Skeletal muscle tissue (tissue), 4 donors: ENCODE measurements around the gene CHAT. TPM values are rescaled to one million over a fixed set of nuclear protein-coding genes. Genes with fewer than 3 reads are reported as not detected.

Source experiments
- H3K27ac ChIP-seq: one replicate; pipeline ENCODE4 v1.7.0; 2013; ENCODE audit warnings: mild to moderate bottlenecking, low read depth, low read length, inconsistent platforms
- H3K27me3 ChIP-seq, 3 donors: one replicate each; pipeline ENCODE4 v1.7.0; 2013; ENCODE audit warnings: low read length in 3 of 3; ENCODE audit not compliant: control insufficient read depth in 3 of 3, insufficient read depth in 3 of 3
- H3K36me3 ChIP-seq, 3 donors: one replicate each; pipeline ENCODE4 v1.7.0; 2013; ENCODE audit warnings: low read length in 3 of 3; ENCODE audit not compliant: control insufficient read depth in 3 of 3, insufficient read depth in 3 of 3
- H3K4me1 ChIP-seq, 3 donors: one replicate each; pipeline ENCODE4 v1.7.0; 2013; ENCODE audit warnings: low read length in 3 of 3, mild to moderate bottlenecking in 3 of 3; ENCODE audit not compliant: control insufficient read depth in 3 of 3, insufficient read depth in 3 of 3
- H3K4me3 ChIP-seq, 3 donors: one replicate each; pipeline ENCODE4 v1.7.0; 2013; ENCODE audit warnings: low read length in 3 of 3
- H3K9ac ChIP-seq, 3 donors: one replicate each; pipeline ENCODE4 v1.7.0; 2013; ENCODE audit warnings: low read length in 3 of 3, mild to moderate bottlenecking in 3 of 3, moderate library complexity in 2 of 3, low read depth in 1 of 3
- H3K9me3 ChIP-seq, 3 donors: one replicate each; pipeline ENCODE4 v1.7.0; 2013; ENCODE audit warnings: low read length in 3 of 3; ENCODE audit not compliant: control insufficient read depth in 3 of 3
- total RNA-seq: library from RNA; depleted of rRNA; stranded (reverse); fragments of >200 nt; gene quantifications from one replicate; pipeline ENCODE4 v1.2.3, GENCODE V29; 2014
- donor health status: Osteomylitis.

CHAT gene
- total RNA-seq, 1 donor from 2014 or later = not detected

DNA sequence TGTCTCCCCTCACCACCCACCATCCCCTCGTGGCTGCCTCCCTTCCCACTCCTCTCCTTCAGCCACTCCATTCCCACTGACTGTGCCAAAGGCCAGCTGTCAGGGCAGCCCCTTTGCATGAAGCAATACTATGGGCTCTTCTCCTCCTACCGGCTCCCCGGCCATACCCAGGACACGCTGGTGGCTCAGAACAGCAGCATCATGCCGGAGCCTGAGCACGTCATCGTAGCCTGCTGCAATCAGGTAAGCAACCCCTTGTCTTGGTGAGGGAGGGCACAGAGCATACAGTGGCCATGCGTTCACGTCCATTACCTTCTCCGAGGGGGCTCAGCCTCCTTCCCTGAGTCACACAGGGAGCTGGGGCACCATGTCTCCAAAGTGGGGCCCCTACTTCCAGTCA is 11.6 kb downstream of the CHAT start:
- Histone ChIP-seq H3K9me3 (no peaks in the 10 kb centered on the region), H3K4me1 (no peaks in the 10 kb centered on the region), H3K4me3 (no peak overlapping the region), H3K27ac (no peak overlapping the region), H3K27me3 (peaks cover 0 to 17% (median 10%) of the 10 kb centered on the region in 3 donors), H3K9ac (no peak overlapping the region), H3K36me3 (no peaks in the 10 kb centered on the region)

DNA sequence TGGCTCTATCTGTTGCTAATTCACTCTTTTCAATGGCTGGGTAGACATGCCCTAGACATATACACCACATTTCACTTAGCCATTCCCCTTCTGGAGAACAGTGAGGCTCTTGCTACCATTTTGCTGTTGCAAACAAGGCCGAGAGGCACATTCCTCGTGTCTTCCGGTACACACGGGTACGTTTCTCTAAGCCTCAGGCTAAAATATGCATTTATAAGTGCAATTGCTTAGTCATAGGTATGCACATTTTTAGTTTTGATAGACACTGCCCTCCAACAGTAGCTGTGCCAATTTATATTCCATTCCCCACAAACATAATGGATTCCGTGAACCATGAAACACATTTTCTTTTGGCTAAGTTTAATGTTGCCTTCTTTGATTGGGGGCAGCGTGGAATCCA is 13.2 kb downstream of the CHAT start:
- Histone ChIP-seq H3K36me3 (no peaks in the 10 kb centered on the region), H3K27ac (no peak overlapping the region), H3K4me3 (no peak overlapping the region), H3K27me3 (peaks cover 0 to 9% (median 8%) of the 10 kb centered on the region in 3 donors), H3K9me3 (no peaks in the 10 kb centered on the region), H3K4me1 (no peaks in the 10 kb centered on the region), H3K9ac (no peak overlapping the region)

DNA sequence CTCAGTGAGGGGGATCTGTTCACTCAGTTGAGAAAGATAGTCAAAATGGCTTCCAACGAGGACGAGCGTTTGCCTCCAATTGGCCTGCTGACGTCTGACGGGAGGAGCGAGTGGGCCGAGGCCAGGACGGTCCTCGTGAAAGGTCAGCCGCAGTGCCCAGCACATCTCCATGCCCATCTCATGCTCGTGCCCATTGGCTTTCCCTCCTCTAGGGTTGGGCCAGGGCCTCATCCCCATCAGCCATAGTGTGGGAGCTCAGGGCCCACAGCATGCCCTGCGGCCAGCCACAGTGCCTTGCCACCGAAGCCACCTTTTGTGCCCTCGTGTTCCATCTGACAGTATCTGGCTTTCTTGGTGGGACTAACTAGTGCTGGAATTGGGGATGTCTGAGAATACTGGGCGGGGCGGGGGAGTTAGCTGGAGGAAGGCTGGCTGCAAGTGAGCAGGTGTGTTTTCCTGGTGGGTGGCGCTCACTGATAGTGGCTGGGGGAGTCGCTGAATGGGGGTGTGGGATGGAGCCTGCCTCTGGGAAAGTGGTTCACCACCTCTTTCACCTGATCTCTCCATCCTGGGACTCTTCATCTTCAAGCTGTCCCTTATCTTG is 13.9 kb downstream of the CHAT start:
- no peak overlapping the region for H3K27ac ChIP-seq
- no peak overlapping the region for H3K4me3 ChIP-seq
- no peaks in the 10 kb centered on the region for H3K36me3 ChIP-seq
- peaks cover 0 to 13% (median 6%) of the 10 kb centered on the region in 3 donors for H3K27me3 ChIP-seq
- no peaks in the 10 kb centered on the region for H3K4me1 ChIP-seq
- no peaks in the 10 kb centered on the region for H3K9me3 ChIP-seq
- no peak overlapping the region for H3K9ac ChIP-seq

DNA sequence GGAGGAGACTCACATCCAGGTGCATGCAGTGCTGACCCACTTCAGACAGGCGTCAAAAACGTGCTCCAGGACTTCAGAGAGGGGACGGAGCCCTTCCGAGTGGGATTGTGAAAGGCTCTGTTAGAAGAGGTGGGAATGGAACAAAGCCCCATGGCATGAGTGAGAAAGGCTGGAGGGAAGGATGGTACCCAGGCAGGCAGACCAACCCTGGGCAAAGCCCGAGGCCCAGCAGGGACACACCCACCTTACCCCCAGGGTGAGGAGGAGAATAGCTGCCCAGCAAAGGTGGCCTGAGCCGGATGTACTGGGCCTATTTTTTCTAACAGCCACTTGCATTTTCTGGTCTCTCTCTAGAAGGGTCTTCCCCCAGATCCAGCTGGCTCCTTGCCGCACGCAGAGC is 14.8 kb downstream of the CHAT start:
- no peak overlapping the region for H3K4me3 ChIP-seq
- no peaks in the 10 kb centered on the region for H3K4me1 ChIP-seq
- no peaks in the 10 kb centered on the region for H3K9me3 ChIP-seq
- peaks cover 0 to 17% (median 13%) of the 10 kb centered on the region in 3 donors for H3K27me3 ChIP-seq
- H3K27ac ChIP-seq = no peak overlapping the region
- H3K36me3 ChIP-seq = no peaks in the 10 kb centered on the region
- H3K9ac ChIP-seq = no peak overlapping the region

DNA sequence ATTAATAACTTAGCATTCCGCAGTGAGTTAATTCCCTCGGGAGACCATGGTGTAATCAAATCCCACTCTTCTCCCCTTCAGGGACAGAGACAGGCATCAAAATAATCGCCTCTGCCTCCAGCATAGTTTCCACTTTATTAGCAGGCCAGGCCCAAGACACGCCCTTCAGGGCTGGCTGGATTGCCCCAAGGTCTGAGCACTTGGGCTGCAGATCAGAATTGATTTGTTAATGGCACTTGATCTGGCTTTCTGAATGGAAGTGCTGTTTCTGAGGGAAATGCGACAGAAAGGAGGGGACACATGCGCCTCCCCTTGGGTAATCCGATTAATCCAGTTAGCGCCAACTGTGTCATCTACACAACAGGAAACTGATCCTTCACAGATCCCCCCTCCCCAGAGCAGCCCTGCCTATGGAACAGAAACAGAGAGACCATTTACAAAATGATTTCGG is 15.6 kb downstream of the CHAT start:
- Histone ChIP-seq H3K9me3 (no peaks in the 10 kb centered on the region), H3K4me3 (no peak overlapping the region), H3K27ac (no peak overlapping the region), H3K36me3 (no peaks in the 10 kb centered on the region), H3K9ac (no peak overlapping the region), H3K27me3 (peaks cover 0 to 20% (median 15%) of the 10 kb centered on the region in 3 donors), H3K4me1 (no peaks in the 10 kb centered on the region)

DNA sequence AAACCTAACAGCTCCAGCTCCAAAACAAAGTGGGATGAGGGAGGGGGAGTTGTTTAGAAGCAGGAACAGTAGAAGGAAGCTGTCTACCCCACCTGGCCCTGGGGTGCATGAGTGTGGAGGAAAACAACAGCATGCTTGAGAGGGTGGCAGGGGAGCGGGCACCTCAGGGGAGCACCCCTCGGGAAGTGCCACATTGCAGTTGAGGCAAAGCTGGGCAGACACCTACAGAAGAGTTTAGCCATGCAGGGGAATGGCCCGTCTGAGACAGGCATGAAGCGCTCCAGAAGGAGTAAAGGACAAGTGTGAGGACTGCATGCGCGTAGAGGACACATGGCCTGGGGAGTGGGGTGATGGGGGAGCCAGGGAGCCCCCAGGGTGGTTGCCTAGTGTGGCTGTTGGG is 18.1 kb downstream of the CHAT start:
- no peaks in the 10 kb centered on the region for H3K9me3 ChIP-seq
- H3K27me3 ChIP-seq = peaks cover 0 to 21% (median 10%) of the 10 kb centered on the region in 3 donors
- no peaks in the 10 kb centered on the region for H3K4me1 ChIP-seq
- H3K9ac ChIP-seq = no peak overlapping the region
- H3K36me3 ChIP-seq = no peaks in the 10 kb centered on the region
- H3K4me3 ChIP-seq = no peak overlapping the region
- no peak overlapping the region for H3K27ac ChIP-seq

DNA sequence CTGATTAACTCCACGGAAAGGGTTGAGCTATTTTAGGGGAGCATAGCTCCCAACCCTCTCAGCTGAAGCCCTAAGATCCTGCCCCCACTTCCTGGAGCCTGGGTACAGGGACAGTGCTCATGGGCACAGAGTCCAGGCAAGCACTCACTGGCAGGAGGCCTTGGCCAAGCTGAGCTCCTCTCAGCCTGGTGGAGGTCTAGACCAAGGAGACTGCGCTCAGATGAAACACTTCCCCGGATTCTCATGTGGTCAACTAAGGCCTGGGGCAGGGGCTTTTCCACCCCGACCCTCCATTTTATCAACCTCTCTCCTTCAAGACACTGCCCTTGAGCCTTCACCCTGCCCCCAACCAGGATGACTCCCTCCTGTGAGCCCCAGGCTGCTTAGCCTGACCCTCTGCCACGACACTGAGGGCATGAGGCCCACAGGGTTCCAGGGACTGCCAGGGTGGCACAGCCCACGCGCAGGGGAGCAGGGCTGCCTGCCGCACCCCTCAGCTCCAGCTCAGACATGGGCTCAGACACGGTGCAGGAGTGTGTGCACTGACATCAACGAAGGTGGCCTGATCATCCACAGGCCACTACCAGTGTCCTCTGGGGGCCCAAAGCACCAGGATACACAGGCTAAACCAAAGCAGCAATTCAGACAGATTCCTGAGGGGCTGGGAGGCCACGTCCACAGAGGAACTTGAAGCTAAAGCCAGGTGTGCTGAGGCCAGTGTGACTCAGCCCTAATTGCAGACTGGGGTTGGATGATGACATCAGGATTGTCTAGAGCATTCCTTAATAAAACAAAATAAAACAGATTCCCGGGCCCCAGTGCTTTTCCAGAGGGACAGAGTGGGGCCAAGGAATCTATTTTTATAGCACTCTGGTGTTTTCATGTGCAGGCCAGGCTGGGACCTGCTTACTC is 18.8 kb downstream of the CHAT start:
- Histone ChIP-seq H3K4me1 (no peaks in the 10 kb centered on the region), H3K9me3 (no peaks in the 10 kb centered on the region), H3K27ac (no peak overlapping the region), H3K4me3 (no peak overlapping the region), H3K9ac (no peak overlapping the region), H3K36me3 (no peaks in the 10 kb centered on the region), H3K27me3 (peaks cover 0 to 23% (median 10%) of the 10 kb centered on the region in 3 donors)

DNA sequence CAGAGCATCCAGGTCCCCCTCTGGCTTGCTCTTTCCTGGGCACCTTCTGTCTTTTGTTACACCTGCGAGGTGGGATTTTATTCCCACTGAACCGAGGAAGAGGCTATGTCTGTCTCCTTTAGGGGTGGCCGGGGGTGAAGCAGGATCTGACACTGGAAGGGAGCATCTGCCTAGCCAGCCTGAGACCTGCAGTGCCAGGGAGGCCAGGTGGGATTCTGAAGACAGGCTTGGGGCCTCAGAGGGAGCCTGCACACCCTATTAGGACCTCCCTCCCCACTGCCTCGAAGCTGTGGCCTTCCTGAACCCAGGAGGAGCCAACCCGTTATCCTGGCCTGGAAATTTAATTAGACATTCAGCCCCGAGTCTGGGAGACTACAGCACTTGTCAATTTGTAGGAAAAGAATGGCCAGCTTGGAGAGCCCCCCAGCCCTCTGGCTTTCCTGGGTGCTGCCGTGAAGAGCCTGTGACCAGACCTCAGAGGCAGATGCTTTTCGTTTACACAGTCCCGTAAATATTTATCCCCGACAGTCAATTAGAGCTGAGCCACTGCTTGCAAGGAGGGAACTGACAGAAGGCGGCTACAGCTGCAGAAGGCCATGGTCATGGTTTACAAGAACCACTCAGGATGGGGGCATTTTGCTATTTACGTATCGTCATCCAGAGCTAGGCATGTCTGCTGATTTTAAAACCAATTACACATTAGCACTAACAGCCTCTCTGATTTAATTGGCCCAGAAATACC is 19.7 kb downstream of the CHAT start:
- no peaks in the 10 kb centered on the region for H3K9me3 ChIP-seq
- H3K27me3 ChIP-seq = peaks cover 0 to 23% (median 10%) of the 10 kb centered on the region in 3 donors
- H3K4me1 ChIP-seq = no peaks in the 10 kb centered on the region

DNA sequence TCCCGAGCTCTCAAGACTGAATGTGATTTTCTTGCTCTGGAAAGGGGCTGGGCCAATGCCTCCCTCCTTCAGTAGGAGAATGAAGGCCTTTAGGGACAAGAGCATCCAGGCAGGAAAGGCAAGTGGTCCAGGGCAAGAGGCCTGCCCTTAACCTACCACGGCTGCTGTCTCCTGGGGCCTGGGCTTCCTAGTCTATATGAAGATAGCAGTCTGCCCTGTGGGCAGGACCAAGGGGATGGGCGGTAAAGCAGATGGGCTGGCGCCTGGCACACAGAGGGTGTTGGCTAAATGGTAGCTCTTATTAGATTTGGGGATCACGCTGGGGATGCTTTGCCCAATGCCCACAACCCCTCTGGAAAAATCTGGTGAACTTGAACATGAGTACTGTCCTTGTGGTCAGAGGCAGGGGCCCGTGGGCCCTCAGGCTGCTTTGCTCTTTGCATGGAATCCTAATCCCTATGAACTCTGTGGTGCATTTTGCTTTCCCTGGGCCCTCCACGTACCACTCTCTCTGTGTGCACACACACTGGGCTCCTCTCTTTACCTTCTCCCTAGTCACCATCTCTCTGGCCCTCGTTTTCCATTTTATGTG is 20.3 kb downstream of the CHAT start:
- H3K9ac ChIP-seq = no peak overlapping the region
- peaks cover 0 to 23% (median 10%) of the 10 kb centered on the region in 3 donors for H3K27me3 ChIP-seq
- no peaks in the 10 kb centered on the region for H3K9me3 ChIP-seq
- no peak overlapping the region for H3K4me3 ChIP-seq
- H3K4me1 ChIP-seq = no peaks in the 10 kb centered on the region
- no peak overlapping the region for H3K27ac ChIP-seq
- no peaks in the 10 kb centered on the region for H3K36me3 ChIP-seq

More for the DNA sequence above, 19.7 kb downstream of the CHAT start:
- Histone ChIP-seq H3K36me3 (no peaks in the 10 kb centered on the region), H3K4me3 (no peak overlapping the region), H3K9ac (no peak overlapping the region), H3K27ac (no peak overlapping the region)
